Subcutaneous adipose tissue (tissue), 4 donors: ENCODE data around the gene C1orf159. TPM values are rescaled to one million over a fixed set of nuclear protein-coding genes. Genes with fewer than 3 reads are reported as not detected.

ENCODE experiments used
- CTCF ChIP-seq: fragments of 450-650 bp; IDR thresholded peaks from one replicate; pipeline ENCODE4 v1.5.1; 2016; ENCODE audit warnings: low read depth, mild to moderate bottlenecking, control low read depth, antibody characterized with exemption, moderate library complexity
- total RNA-seq, 4 donors: library from RNA; depleted of rRNA; stranded (reverse); fragments of >200 nt; gene quantifications; one replicate each; pipeline ENCODE4 v1.1.0, GENCODE V29; 2016

The C1orf159 gene
- total RNA-seq, 4 donors from 2014 or later = 3.7 to 14.7 (median 7.2) TPM

- no peak for TF ChIP-seq CTCF
Observed at GRCh38 chr1:1148061-1148460, 32.2 kb upstream of the C1orf159 start.

GRCh38 chr1:1146596-1146995 is 30.7 kb upstream of the C1orf159 start:
- TF ChIP-seq CTCF = no peak

- TF ChIP-seq CTCF = no peak
Observed at GRCh38 chr1:1146026-1146425, 30.1 kb upstream of the C1orf159 start.

GRCh38 chr1:1145547-1145914 is 29.6 kb upstream of the C1orf159 start:
- no peak for TF ChIP-seq CTCF

GRCh38 chr1:1144843-1145546 is 29.1 kb upstream of the C1orf159 start:
- TF ChIP-seq CTCF = no peak

- no peak for TF ChIP-seq CTCF
Observed at GRCh38 chr1:1144122-1144842, 28.4 kb upstream of the C1orf159 start.

GRCh38 chr1:1143636-1144035 is 27.7 kb upstream of the C1orf159 start:
- TF ChIP-seq CTCF = no peak
